Neural cell (in vitro differentiated cells): ENCODE measurements around the gene CAV2.

Experiments used
- CTCF ChIP-seq: fragments of 450-650 bp; IDR thresholded peaks from 2 replicates; pipeline ENCODE4 v1.5.1; 2014; ENCODE audit warnings: antibody characterized with exemption, mild to moderate bottlenecking, moderate library complexity; ENCODE audit not compliant: poor library complexity, severe bottlenecking
- EZH2 ChIP-seq: fragments of 200-600, 300-800 bp; shearing (Covaris generic), sonication (generic); IDR thresholded peaks from 2 replicates; pipeline ENCODE4 v1.6.1; 2014; ENCODE audit warnings: antibody characterized with exemption, low read length, borderline replicate concordance, mild to moderate bottlenecking; ENCODE audit not compliant: insufficient read depth, poor library complexity, severe bottlenecking
- POLR2AphosphoS5 ChIP-seq: IDR thresholded peaks from 2 replicates; pipeline ENCODE4 v1.6.1; 2012
- RAD21 ChIP-seq: fragments of 450-650 bp; conservative IDR thresholded peaks from 2 replicates; pipeline ENCODE4 v1.6.1; 2014; ENCODE audit warnings: antibody characterized with exemption, mild to moderate bottlenecking, moderate library complexity
- SMC3 ChIP-seq: fragments of 450-650 bp; conservative IDR thresholded peaks from 2 replicates; pipeline ENCODE4 v1.6.1; 2014; ENCODE audit warnings: antibody characterized with exemption, mild to moderate bottlenecking, moderate library complexity; ENCODE audit not compliant: poor library complexity

- TF ChIP-seq CTCF: no peak
- TF ChIP-seq POLR2AphosphoS5: no peak
- TF ChIP-seq SMC3: no peak
- TF ChIP-seq EZH2: no peak
- TF ChIP-seq RAD21: no peak
Observed at GRCh38 chr7:116511552-116512519, 12.3 kb downstream of the CAV2 start.
